Vagina (tissue), 2 donors: ENCODE measurements around the gene LIPE.

ENCODE experiments used
- CTCF ChIP-seq, 3 experiments: fragments of 450-650 bp in 2 of 3; fragments of 200-600 bp in 1 of 3; sonication (generic) in 1 of 3; IDR thresholded peaks; one replicate each; pipeline ENCODE4 v1.5.1; 2017 to 2019; ENCODE audit warnings: antibody characterized with exemption in 3 of 3, mild to moderate bottlenecking in 2 of 3, moderate library complexity in 2 of 3
- POLR2A ChIP-seq, 2 donors: fragments of 450-650 bp; IDR thresholded peaks; one replicate each; pipeline ENCODE4 v1.6.1; 2017; ENCODE audit warnings: antibody characterized with exemption in 2 of 2, mild to moderate bottlenecking in 2 of 2, moderate library complexity in 2 of 2

GRCh38 chr19:42468273-42468796 lies 41.1 kb upstream of the LIPE start:
- TF ChIP-seq CTCF (IDR thresholded peaks at IDR 0.05) (no peak), POLR2A (IDR thresholded peaks at IDR 0.05) (no peak)
